ENCODE data around the gene HSD17B8. TPM values are rescaled to one million over a fixed set of nuclear protein-coding genes. Genes with fewer than 3 reads are reported as not detected.

Gene HSD17B8
- total and polyA plus RNA-seq, 10 of the 15 experiments (the other 5 are each of a cell fraction or from before 2014, with no cell fraction given) = 3.1 to 54.3 (median 26.5) TPM

DNA sequence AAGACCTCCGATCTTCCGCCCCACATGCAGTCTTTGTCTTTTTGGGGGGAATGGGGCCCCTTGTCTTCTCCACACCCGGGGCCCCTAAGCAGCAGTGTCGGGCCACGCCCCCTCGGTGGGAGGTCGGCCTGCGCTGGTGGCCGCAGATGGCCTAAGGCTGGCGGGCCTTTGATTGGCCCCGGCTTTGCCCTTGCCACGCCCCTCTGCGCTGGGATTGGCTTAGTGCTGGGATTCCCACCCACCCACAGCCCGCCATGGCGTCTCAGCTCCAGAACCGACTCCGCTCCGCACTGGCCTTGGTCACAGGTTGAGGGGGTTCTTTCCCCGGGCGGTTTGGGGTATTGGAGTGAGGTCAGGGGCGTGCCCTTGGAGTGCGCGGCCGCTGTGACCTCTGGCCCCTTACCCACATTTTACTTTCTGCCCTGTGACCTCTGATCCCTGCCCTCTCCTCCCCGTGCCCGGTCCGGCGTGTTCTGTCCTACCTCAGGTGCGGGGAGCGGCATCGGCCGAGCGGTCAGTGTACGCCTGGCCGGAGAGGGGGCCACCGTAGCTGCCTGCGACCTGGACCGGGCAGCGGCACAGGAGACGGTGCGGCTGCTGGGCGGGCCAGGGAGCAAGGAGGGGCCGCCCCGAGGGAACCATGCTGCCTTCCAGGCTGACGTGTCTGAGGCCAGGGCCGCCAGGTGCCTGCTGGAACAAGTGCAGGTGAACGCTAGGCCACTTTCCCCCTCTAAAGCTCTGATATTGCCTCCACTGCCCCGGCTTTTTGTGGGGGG lies at the start of gene HSD17B8 (continued):
- TF ChIP-seq, protein P1, sequence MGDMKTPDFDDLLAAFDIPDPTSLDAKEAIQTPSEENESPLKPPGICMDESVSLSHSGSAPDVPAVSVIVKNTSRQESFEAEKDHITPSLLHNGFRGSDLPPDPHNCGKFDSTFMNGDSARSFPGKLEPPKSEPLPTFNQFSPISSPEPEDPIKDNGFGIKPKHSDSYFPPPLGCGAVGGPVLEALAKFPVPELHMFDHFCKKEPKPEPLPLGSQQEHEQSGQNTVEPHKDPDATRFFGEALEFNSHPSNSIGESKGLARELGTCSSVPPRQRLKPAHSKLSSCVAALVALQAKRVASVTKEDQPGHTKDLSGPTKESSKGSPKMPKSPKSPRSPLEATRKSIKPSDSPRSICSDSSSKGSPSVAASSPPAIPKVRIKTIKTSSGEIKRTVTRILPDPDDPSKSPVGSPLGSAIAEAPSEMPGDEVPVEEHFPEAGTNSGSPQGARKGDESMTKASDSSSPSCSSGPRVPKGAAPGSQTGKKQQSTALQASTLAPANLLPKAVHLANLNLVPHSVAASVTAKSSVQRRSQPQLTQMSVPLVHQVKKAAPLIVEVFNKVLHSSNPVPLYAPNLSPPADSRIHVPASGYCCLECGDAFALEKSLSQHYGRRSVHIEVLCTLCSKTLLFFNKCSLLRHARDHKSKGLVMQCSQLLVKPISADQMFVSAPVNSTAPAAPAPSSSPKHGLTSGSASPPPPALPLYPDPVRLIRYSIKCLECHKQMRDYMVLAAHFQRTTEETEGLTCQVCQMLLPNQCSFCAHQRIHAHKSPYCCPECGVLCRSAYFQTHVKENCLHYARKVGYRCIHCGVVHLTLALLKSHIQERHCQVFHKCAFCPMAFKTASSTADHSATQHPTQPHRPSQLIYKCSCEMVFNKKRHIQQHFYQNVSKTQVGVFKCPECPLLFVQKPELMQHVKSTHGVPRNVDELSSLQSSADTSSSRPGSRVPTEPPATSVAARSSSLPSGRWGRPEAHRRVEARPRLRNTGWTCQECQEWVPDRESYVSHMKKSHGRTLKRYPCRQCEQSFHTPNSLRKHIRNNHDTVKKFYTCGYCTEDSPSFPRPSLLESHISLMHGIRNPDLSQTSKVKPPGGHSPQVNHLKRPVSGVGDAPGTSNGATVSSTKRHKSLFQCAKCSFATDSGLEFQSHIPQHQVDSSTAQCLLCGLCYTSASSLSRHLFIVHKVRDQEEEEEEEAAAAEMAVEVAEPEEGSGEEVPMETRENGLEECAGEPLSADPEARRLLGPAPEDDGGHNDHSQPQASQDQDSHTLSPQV (IDR thresholded peaks at IDR 0.05) = no peak
- TF ChIP-seq STAT3 (IDR thresholded peaks at IDR 0.05; ENCODE audit: low read depth, low read length) = no peak
- peak; percentile 95 for TF ChIP-seq POLR2AphosphoS2 (IDR thresholded peaks at IDR 0.05; ENCODE audit: low read depth, low read length)
- no peak for TF ChIP-seq ZNF622 (IDR thresholded peaks at IDR 0.05)
- 0 out of 2 replicates have a peak, but pooled peaks have one; percentile 28 for TF ChIP-seq TCF3 (IDR thresholded peaks at IDR 0.05; ENCODE audit: borderline replicate concordance, insufficient read depth, low read depth, low read length)
- TF ChIP-seq, protein P2, sequence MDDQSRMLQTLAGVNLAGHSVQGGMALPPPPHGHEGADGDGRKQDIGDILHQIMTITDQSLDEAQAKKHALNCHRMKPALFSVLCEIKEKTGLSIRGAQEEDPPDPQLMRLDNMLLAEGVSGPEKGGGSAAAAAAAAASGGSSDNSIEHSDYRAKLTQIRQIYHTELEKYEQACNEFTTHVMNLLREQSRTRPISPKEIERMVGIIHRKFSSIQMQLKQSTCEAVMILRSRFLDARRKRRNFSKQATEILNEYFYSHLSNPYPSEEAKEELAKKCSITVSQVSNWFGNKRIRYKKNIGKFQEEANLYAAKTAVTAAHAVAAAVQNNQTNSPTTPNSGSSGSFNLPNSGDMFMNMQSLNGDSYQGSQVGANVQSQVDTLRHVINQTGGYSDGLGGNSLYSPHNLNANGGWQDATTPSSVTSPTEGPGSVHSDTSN (IDR thresholded peaks at IDR 0.05; ENCODE audit: insufficient replicate concordance, low read depth, low read length) = no peak
- peak; percentile 91 for TF ChIP-seq YY1 (IDR thresholded peaks at IDR 0.05; ENCODE audit: low read depth, low read length)
- TF ChIP-seq, protein P3, sequence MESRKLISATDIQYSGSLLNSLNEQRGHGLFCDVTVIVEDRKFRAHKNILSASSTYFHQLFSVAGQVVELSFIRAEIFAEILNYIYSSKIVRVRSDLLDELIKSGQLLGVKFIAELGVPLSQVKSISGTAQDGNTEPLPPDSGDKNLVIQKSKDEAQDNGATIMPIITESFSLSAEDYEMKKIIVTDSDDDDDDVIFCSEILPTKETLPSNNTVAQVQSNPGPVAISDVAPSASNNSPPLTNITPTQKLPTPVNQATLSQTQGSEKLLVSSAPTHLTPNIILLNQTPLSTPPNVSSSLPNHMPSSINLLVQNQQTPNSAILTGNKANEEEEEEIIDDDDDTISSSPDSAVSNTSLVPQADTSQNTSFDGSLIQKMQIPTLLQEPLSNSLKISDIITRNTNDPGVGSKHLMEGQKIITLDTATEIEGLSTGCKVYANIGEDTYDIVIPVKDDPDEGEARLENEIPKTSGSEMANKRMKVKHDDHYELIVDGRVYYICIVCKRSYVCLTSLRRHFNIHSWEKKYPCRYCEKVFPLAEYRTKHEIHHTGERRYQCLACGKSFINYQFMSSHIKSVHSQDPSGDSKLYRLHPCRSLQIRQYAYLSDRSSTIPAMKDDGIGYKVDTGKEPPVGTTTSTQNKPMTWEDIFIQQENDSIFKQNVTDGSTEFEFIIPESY (IDR thresholded peaks at IDR 0.05) = no peak
- no peak for TF ChIP-seq HDAC2 (IDR thresholded peaks at IDR 0.05)
- no peak for TF ChIP-seq TCF12 (IDR thresholded peaks at IDR 0.05; ENCODE audit: low read depth, low read length)
- TF ChIP-seq RFX5 (IDR thresholded peaks at IDR 0.05; ENCODE audit: low read depth, low read length) = peak; percentile 67
- TF ChIP-seq, protein P4, sequence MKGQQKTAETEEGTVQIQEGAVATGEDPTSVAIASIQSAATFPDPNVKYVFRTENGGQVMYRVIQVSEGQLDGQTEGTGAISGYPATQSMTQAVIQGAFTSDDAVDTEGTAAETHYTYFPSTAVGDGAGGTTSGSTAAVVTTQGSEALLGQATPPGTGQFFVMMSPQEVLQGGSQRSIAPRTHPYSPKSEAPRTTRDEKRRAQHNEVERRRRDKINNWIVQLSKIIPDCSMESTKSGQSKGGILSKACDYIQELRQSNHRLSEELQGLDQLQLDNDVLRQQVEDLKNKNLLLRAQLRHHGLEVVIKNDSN (IDR thresholded peaks at IDR 0.05; ENCODE audit: borderline replicate concordance, extremely low read length, insufficient read depth, low read depth, low read length) = no peak
- 0 out of 2 replicates have a peak, but pooled peaks have one; percentile 9 for TF ChIP-seq IKZF1 (conservative IDR thresholded peaks at IDR 0.05)
- TF ChIP-seq, protein P5, sequence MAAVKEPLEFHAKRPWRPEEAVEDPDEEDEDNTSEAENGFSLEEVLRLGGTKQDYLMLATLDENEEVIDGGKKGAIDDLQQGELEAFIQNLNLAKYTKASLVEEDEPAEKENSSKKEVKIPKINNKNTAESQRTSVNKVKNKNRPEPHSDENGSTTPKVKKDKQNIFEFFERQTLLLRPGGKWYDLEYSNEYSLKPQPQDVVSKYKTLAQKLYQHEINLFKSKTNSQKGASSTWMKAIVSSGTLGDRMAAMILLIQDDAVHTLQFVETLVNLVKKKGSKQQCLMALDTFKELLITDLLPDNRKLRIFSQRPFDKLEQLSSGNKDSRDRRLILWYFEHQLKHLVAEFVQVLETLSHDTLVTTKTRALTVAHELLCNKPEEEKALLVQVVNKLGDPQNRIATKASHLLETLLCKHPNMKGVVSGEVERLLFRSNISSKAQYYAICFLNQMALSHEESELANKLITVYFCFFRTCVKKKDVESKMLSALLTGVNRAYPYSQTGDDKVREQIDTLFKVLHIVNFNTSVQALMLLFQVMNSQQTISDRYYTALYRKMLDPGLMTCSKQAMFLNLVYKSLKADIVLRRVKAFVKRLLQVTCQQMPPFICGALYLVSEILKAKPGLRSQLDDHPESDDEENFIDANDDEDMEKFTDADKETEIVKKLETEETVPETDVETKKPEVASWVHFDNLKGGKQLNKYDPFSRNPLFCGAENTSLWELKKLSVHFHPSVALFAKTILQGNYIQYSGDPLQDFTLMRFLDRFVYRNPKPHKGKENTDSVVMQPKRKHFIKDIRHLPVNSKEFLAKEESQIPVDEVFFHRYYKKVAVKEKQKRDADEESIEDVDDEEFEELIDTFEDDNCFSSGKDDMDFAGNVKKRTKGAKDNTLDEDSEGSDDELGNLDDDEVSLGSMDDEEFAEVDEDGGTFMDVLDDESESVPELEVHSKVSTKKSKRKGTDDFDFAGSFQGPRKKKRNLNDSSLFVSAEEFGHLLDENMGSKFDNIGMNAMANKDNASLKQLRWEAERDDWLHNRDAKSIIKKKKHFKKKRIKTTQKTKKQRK (IDR thresholded peaks at IDR 0.05; ENCODE audit: low read depth, low read length) = no peak
- TF ChIP-seq CREM (IDR thresholded peaks at IDR 0.05; ENCODE audit: low read depth) = 0 out of 2 replicates have a peak, but pooled peaks have one; percentile 11
- TF ChIP-seq ZNF384 (IDR thresholded peaks at IDR 0.05; ENCODE audit: borderline replicate concordance, low read depth, low read length) = no peak
- TF ChIP-seq EED (IDR thresholded peaks at IDR 0.05; ENCODE audit: low read depth) = no peak
- TF ChIP-seq POU2F2 (IDR thresholded peaks at IDR 0.05; ENCODE audit: borderline replicate concordance, low read depth, low read length) = 0 out of 3 replicates have a peak, but pooled peaks have one; percentile 27
